Transverse colon (tissue), 4 donors: ENCODE data around the gene STXBP2. TPM values are rescaled to one million over a fixed set of nuclear protein-coding genes. Genes with fewer than 3 reads are reported as not detected.

Experiments used
- DNase-seq: peaks from one replicate; pipeline ENCODE4 v3.0.0-alpha.2; 2019
- H3K27ac ChIP-seq, 4 donors: fragments of 200-600 bp; sonication (generic); 2 replicates each; pipeline ENCODE4 v1.5.1; 2016 to 2018; ENCODE audit warnings: inconsistent platforms in 4 of 4
- H3K27me3 ChIP-seq: fragments of 200-600 bp; sonication (generic); 2 replicates; pipeline ENCODE4 v1.5.1; 2017; ENCODE audit warnings: inconsistent platforms
- H3K36me3 ChIP-seq, 4 donors: fragments of 200-600 bp; sonication (generic); 2 replicates each; pipeline ENCODE4 v1.5.1; 2017 to 2019; ENCODE audit warnings: inconsistent platforms in 4 of 4
- H3K4me1 ChIP-seq, 4 donors: fragments of 200-600 bp; sonication (generic); 2 replicates each; pipeline ENCODE4 v1.5.1; 2017 to 2020; ENCODE audit warnings: inconsistent platforms in 4 of 4
- H3K4me3 ChIP-seq, 4 donors: fragments of 200-600 bp; sonication (generic); 1 replicate in 1 of 4; 2 replicates in 3 of 4; pipeline versions ENCODE4 v1.5.1 to v1.6.1; 2017 to 2019; ENCODE audit warnings: inconsistent platforms in 4 of 4
- H3K9me3 ChIP-seq, 2 donors: fragments of 200-600 bp; sonication (generic); 2 replicates each; pipeline ENCODE4 v1.5.1; 2017 to 2019; ENCODE audit warnings: inconsistent platforms in 2 of 2
- EP300 ChIP-seq: sonication (generic); formaldehyde crosslinking; IDR thresholded peaks from one replicate; pipeline ENCODE4 v1.6.1; 2017; ENCODE audit warnings: antibody characterized with exemption, low read depth
- POLR2A ChIP-seq: fragments of 450-650 bp; IDR thresholded peaks from one replicate; pipeline ENCODE4 v1.6.1; 2016; ENCODE audit warnings: antibody characterized with exemption, mild to moderate bottlenecking, moderate library complexity
- POLR2AphosphoS5 ChIP-seq, 3 donors: sonication (generic); formaldehyde crosslinking; IDR thresholded peaks; one replicate each; pipeline ENCODE4 v1.6.1; 2016; ENCODE audit warnings: antibody characterized with exemption in 3 of 3
- WGBS, 2 donors: methylation state at CpG; one replicate each; pipeline ENCODE4 v1.1.5; 2018; ENCODE audit warnings: low coverage in 1 of 2; 5-methylcytosine and 5-hydroxymethylcytosine counted together
- in situ Hi-C, 4 donors: fragments of 200-750 bp; cut with MboI; loops; one replicate each; pipeline versions ENCODE4 v1.15.0 to v1.15.1; 2017; ENCODE audit warnings: low sequenced_read_pairs in 3 of 4, low pct_ligation_motif_present in 1 of 4, low pct_unique_long_range_greater_than_20kb in 1 of 4
- intact Hi-C: fragments of 100-400 bp; cut with DNase I; formaldehyde crosslinking; loops from one replicate; pipeline ENCODE4 v1.15.1; 2023; ENCODE audit warnings: low total_unique reads
- total RNA-seq, 4 donors: library from RNA; depleted of rRNA; stranded (reverse); fragments of >200 nt; gene quantifications; one replicate each; pipeline ENCODE4 v1.1.0, GENCODE V29; 2016
- TF ChIP-seq, protein P1 (sequence below), 5 experiments: fragments of 200-600 bp in 3 of 5; fragments of 450-650 bp in 2 of 5; sonication (generic) in 3 of 5; IDR thresholded peaks; 1 replicate in 2 of 5; 2 replicates in 3 of 5; pipeline ENCODE4 v1.5.1; 2016 to 2017; ENCODE audit warnings: antibody characterized with exemption in 5 of 5, inconsistent platforms in 3 of 5, mild to moderate bottlenecking in 2 of 5, moderate library complexity in 1 of 5

STXBP2 gene
- total RNA-seq, result 100 to 1,000 TPM; 132 to 303 (median 205) TPM

DNA sequence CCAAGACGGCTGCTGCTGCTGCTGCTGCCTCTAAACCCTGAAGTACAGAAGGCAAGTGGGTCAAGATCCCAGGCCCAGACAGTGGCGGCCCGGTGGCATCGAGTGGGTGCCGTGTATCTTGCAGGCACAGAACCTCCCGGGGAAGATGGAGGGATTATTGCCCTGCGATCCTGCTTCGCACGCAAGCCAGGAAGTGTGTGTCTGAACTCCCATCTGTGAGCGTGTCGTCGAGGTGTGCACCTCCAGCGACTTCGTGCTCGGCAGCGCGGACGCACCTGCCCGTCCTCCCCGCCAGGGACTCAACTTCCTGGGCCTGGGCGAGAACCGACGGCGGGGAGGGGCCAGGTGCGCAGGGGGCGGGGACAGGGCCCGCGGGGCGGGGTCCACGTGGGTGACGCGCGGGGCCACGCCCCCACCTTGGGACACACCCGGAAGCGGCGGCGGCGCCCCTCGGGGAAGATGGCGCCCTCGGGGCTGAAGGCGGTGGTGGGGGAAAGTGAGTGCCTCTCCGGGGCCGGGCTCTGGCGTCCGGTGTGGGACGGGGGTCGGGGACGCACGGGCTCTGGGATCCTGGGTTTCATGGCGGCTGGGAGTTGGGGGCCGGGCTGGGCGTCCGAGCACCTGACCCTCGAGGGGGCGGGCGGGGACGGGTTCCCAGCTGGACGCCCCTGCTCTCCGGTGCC, at the start of gene STXBP2:
TSS of gene STXBP2 (plus strand) at position 420 of the 683 bp plus-strand sequence. CDS start at position 460, 40 bp downstream.
- Histone ChIP-seq H3K27ac (peak within 1 kb of the TSS; percentile 83 to 93 (median 88)), H3K9me3 (no peaks in the 10 kb centered on the region), H3K4me1 (peaks cover 0 to 8% (median 5%) of the 10 kb centered on the region in 4 donors), H3K36me3 (no peaks in the 10 kb centered on the region), H3K27me3 (peaks cover 11% of the 10 kb centered on the region), H3K4me3 (peak within 1 kb of the TSS; percentile 49 to 80 (median 66))
- intact Hi-C loops, result no loop called here
- in situ Hi-C loops, result no loop called here
- peak; percentile 93 for DNase-seq
- TF ChIP-seq, protein P1, sequence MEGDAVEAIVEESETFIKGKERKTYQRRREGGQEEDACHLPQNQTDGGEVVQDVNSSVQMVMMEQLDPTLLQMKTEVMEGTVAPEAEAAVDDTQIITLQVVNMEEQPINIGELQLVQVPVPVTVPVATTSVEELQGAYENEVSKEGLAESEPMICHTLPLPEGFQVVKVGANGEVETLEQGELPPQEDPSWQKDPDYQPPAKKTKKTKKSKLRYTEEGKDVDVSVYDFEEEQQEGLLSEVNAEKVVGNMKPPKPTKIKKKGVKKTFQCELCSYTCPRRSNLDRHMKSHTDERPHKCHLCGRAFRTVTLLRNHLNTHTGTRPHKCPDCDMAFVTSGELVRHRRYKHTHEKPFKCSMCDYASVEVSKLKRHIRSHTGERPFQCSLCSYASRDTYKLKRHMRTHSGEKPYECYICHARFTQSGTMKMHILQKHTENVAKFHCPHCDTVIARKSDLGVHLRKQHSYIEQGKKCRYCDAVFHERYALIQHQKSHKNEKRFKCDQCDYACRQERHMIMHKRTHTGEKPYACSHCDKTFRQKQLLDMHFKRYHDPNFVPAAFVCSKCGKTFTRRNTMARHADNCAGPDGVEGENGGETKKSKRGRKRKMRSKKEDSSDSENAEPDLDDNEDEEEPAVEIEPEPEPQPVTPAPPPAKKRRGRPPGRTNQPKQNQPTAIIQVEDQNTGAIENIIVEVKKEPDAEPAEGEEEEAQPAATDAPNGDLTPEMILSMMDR (IDR thresholded peaks at IDR 0.05), result peak; percentile 13 to 75 (median 28)
- TF ChIP-seq POLR2A (peak; percentile 81), POLR2AphosphoS5 (IDR thresholded peaks at IDR 0.05) (peak; percentile 50 to 92 (median 87)), EP300 (no peak)
- WGBS, 2 donors, result 10% methylated on average over 26 of the region's 61 CpGs; no CpG with 5 or more reads in 1 of the 2 donors

DNA sequence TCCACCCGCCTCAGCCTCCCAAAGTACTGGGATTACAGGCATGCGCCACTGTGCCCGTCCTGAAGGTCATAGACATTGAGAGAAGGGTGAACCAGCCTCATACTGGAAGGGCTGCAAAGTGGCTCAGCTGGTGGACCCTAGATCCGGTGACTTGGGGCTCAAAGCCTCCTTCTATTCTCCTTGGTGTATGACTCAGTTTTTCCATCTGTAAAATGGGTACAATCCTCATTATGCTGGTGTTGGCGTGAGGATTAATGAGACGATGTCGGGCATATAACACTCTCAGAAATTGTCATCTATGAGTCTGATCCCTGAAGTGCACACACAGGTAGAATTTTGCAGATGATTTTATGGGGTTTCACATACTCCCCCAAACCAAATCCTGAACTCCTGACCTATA, 47.1 kb upstream of the STXBP2 start:
- H3K27me3 ChIP-seq, result peaks cover 31% of the 10 kb centered on the region
- intact Hi-C loops, result loop anchor here (2.0 kb wide), 1 partner anchor 239 kb away; no protein-coding TSS in a partner anchor
- in situ Hi-C loops, result no loop called here
- 86 to 92% methylated on average over 3 to 7 of the region's 7 CpGs for WGBS, 2 donors
- no peaks in the 10 kb centered on the region for H3K36me3 ChIP-seq
- no peak overlapping the region for H3K27ac ChIP-seq
- no peaks in the 10 kb centered on the region for H3K9me3 ChIP-seq
- TF ChIP-seq, protein P1 (IDR thresholded peaks at IDR 0.05), result no peak
- no peak for TF ChIP-seq POLR2AphosphoS5 (IDR thresholded peaks at IDR 0.05)
- DNase-seq, result no peak
- H3K4me3 ChIP-seq, result no peak overlapping the region
- H3K4me1 ChIP-seq, result no peaks in the 10 kb centered on the region

DNA sequence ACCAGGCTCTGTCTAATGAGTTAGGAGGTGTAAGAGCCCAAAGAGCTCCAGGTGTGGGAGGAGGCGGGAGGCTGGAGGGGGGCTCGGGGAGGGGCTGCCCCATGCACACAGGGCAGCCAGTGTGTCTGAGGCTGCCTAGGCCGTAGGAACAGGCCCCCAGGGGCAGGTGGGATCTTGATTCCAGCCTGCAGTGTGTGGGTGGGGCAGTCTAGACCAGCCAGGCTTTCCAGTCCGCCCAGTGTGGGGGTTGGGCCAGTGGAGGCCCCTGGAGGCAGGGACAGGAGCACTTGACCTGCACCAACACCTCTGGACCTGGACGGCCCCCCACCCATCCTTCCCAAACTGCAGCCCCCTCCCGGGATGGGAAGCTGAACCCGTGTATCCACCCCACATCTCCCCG, 46.7 kb upstream of the STXBP2 start:
- peaks cover 35% of the 10 kb centered on the region for H3K27me3 ChIP-seq
- no peaks in the 10 kb centered on the region for H3K9me3 ChIP-seq
- TF ChIP-seq EP300 (no peak), POLR2AphosphoS5 (IDR thresholded peaks at IDR 0.05) (no peak), POLR2A (no peak)
- TF ChIP-seq, protein P1 (IDR thresholded peaks at IDR 0.05), result no peak
- H3K27ac ChIP-seq, result no peak overlapping the region
- H3K4me3 ChIP-seq, result no peak overlapping the region
- in situ Hi-C loops (no loop called here), intact Hi-C loops (loop anchor here (2.0 kb wide), 1 partner anchor 239 kb away; no protein-coding TSS in a partner anchor)
- WGBS, 2 donors, result 51 to 80% methylated on average over 1 to 4 of the region's 8 CpGs
- no peaks in the 10 kb centered on the region for H3K4me1 ChIP-seq
- peak; percentile 50 for DNase-seq
- H3K36me3 ChIP-seq, result no peaks in the 10 kb centered on the region

DNA sequence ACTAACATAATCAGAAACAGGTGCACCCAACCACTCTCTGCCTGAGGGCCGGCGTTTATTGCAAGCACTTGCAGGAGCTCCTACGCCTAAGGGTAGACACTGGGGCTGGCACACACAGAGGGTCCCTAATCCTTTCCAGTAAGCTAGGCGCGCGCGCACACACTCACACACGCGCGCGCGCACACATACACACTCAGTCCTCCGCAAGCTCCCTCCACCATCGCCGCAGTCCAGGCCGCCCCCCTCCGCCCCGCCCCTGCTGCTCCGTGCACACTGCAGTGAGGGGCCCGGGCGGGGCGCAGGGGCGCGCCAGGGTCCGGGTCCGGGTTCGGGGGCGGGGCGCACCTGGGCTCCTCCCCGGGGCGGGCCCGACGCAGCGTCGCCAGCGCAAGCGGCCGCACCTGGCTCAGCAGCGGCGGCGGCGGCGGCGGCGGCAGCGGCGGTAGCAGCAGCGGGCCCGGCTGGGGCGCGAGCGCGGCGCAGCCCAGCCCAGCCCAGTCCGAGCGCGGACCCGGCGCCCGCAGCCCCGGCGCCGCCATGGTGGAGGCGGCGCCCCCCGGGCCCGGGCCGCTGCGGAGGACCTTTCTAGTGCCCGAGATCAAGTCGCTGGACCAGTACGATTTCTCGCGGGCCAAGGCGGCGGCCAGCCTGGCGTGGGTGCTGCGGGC, 41.3 kb upstream of the STXBP2 start, which contains the start of gene CAMSAP3:
TSS of gene CAMSAP3 (plus strand) at position 398 of the 668 bp plus-strand sequence. CDS start at position 538, 140 bp downstream.
- Histone ChIP-seq H3K27me3 (peaks cover 53% of the 10 kb centered on the region), H3K4me3 (peak within 1 kb of the TSS; percentile 2 to 72 (median 58)), H3K9me3 (no peaks in the 10 kb centered on the region), H3K36me3 (no peaks in the 10 kb centered on the region), H3K27ac (peak within 1 kb of the TSS; percentile 34 to 81 (median 72)), H3K4me1 (peaks cover 0 to 9% (median 6%) of the 10 kb centered on the region in 4 donors)
- DNase-seq, result peak; percentile 71
- WGBS, 2 donors, result 3% methylated on average over 16 of the region's 78 CpGs; no CpG with 5 or more reads in 1 of the 2 donors
- intact Hi-C loops (no loop called here), in situ Hi-C loops (no loop called here)
- TF ChIP-seq EP300, result no peak
- no peak for TF ChIP-seq POLR2A
- no peak for TF ChIP-seq POLR2AphosphoS5 (IDR thresholded peaks at IDR 0.05)
- TF ChIP-seq, protein P1 (IDR thresholded peaks at IDR 0.05), result no peak
